ENCODE measurements around the gene RPL37A.

The RPL37A gene

GRCh38 chr2:216541505-216541904 lies 42.9 kb downstream of the RPL37A start:
- H3K36me3 ChIP-seq (ENCODE audit: insufficient read depth, low read length): no peaks in the 10 kb centered on the region
- DNase-seq (no peak), ATAC-seq (ENCODE audit: insufficient read depth, low read depth) (no peak)
- H3K4me3 ChIP-seq (ENCODE audit: low read depth in 1 of 2, low read length in 2 of 2): no peak overlapping the region
- no peak overlapping the region for H3K4me2 ChIP-seq (ENCODE audit: insufficient read depth, low read length)
- TF ChIP-seq EZH2 (IDR thresholded peaks at IDR 0.05; ENCODE audit: borderline replicate concordance, low read depth, low read length, severe bottlenecking): no peak
- TF ChIP-seq, protein P1, sequence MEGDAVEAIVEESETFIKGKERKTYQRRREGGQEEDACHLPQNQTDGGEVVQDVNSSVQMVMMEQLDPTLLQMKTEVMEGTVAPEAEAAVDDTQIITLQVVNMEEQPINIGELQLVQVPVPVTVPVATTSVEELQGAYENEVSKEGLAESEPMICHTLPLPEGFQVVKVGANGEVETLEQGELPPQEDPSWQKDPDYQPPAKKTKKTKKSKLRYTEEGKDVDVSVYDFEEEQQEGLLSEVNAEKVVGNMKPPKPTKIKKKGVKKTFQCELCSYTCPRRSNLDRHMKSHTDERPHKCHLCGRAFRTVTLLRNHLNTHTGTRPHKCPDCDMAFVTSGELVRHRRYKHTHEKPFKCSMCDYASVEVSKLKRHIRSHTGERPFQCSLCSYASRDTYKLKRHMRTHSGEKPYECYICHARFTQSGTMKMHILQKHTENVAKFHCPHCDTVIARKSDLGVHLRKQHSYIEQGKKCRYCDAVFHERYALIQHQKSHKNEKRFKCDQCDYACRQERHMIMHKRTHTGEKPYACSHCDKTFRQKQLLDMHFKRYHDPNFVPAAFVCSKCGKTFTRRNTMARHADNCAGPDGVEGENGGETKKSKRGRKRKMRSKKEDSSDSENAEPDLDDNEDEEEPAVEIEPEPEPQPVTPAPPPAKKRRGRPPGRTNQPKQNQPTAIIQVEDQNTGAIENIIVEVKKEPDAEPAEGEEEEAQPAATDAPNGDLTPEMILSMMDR (IDR thresholded peaks at IDR 0.05; ENCODE audit: borderline replicate concordance, extremely low read depth, low read length, poor library complexity, severe bottlenecking): no peak
- H3K9me3 ChIP-seq (ENCODE audit: insufficient read depth, low read length, severe bottlenecking): no peaks in the 10 kb centered on the region
- H3K27me3 ChIP-seq (ENCODE audit: insufficient read depth, low read length, poor library complexity): no peaks in the 10 kb centered on the region
- no peak overlapping the region for H3K27ac ChIP-seq (ENCODE audit: low read length)
- H2AFZ ChIP-seq (ENCODE audit: low read depth, low read length): no peak overlapping the region
- no peaks in the 10 kb centered on the region for H4K20me1 ChIP-seq (ENCODE audit: insufficient read depth, low read length)
- H3K4me1 ChIP-seq (ENCODE audit: insufficient read depth, low read length): no peaks in the 10 kb centered on the region; the same call in 1 of the 2 replicates
- no peaks in the 10 kb centered on the region for H3K79me2 ChIP-seq (ENCODE audit: insufficient read depth, low read length)
- no peak overlapping the region for H3K9ac ChIP-seq (ENCODE audit: low read depth, low read length)

- H3K36me3 ChIP-seq (ENCODE audit: insufficient read depth, low read length): no peaks in the 10 kb centered on the region
- no peaks in the 10 kb centered on the region; the same call in 1 of the 2 replicates for H3K4me1 ChIP-seq (ENCODE audit: insufficient read depth, low read length)
- ATAC-seq (ENCODE audit: insufficient read depth, low read depth) (no peak), DNase-seq (no peak)
- H3K9me3 ChIP-seq (ENCODE audit: insufficient read depth, low read length, severe bottlenecking): no peaks in the 10 kb centered on the region
- H3K4me2 ChIP-seq (ENCODE audit: insufficient read depth, low read length): no peak overlapping the region
- no peaks in the 10 kb centered on the region for H3K79me2 ChIP-seq (ENCODE audit: insufficient read depth, low read length)
- no peak for TF ChIP-seq EZH2 (IDR thresholded peaks at IDR 0.05; ENCODE audit: borderline replicate concordance, low read depth, low read length, severe bottlenecking)
- TF ChIP-seq, protein P1 (IDR thresholded peaks at IDR 0.05; ENCODE audit: borderline replicate concordance, extremely low read depth, low read length, poor library complexity, severe bottlenecking): no peak
- H3K4me3 ChIP-seq (ENCODE audit: low read depth in 1 of 2, low read length in 2 of 2): no peak overlapping the region
- no peak overlapping the region for H2AFZ ChIP-seq (ENCODE audit: low read depth, low read length)
- no peak overlapping the region for H3K27ac ChIP-seq (ENCODE audit: low read length)
- H3K27me3 ChIP-seq (ENCODE audit: insufficient read depth, low read length, poor library complexity): no peaks in the 10 kb centered on the region
- no peaks in the 10 kb centered on the region for H4K20me1 ChIP-seq (ENCODE audit: insufficient read depth, low read length)
- no peak overlapping the region for H3K9ac ChIP-seq (ENCODE audit: low read depth, low read length)
Observed at GRCh38 chr2:216545359-216545758, 46.7 kb downstream of the RPL37A start.

- ATAC-seq (ENCODE audit: insufficient read depth, low read depth) (no peak), DNase-seq (no peak)
- no peaks in the 10 kb centered on the region; the same call in 1 of the 2 replicates for H3K4me1 ChIP-seq (ENCODE audit: insufficient read depth, low read length)
Observed at GRCh38 chr2:216546241-216546640, 47.6 kb downstream of the RPL37A start.

More at GRCh38 chr2:216546241-216546640, 47.6 kb downstream of the RPL37A start:
- no peaks in the 10 kb centered on the region for H3K27me3 ChIP-seq (ENCODE audit: insufficient read depth, low read length, poor library complexity)
- no peak overlapping the region for H3K4me3 ChIP-seq (ENCODE audit: low read depth in 1 of 2, low read length in 2 of 2)
- no peak overlapping the region for H3K27ac ChIP-seq (ENCODE audit: low read length)
- no peak overlapping the region for H2AFZ ChIP-seq (ENCODE audit: low read depth, low read length)
- no peaks in the 10 kb centered on the region for H3K79me2 ChIP-seq (ENCODE audit: insufficient read depth, low read length)
- no peak for TF ChIP-seq EZH2 (IDR thresholded peaks at IDR 0.05; ENCODE audit: borderline replicate concordance, low read depth, low read length, severe bottlenecking)
- TF ChIP-seq, protein P1 (IDR thresholded peaks at IDR 0.05; ENCODE audit: borderline replicate concordance, extremely low read depth, low read length, poor library complexity, severe bottlenecking): no peak
- no peaks in the 10 kb centered on the region for H3K9me3 ChIP-seq (ENCODE audit: insufficient read depth, low read length, severe bottlenecking)
- no peaks in the 10 kb centered on the region for H3K36me3 ChIP-seq (ENCODE audit: insufficient read depth, low read length)
- no peaks in the 10 kb centered on the region for H4K20me1 ChIP-seq (ENCODE audit: insufficient read depth, low read length)
- no peak overlapping the region for H3K9ac ChIP-seq (ENCODE audit: low read depth, low read length)
- no peak overlapping the region for H3K4me2 ChIP-seq (ENCODE audit: insufficient read depth, low read length)
